OCI-LY1 (cell line): ENCODE measurements around the gene TARBP2.

Source experiments
- EZH2 ChIP-seq: fragments of 200-600 bp; sonication (generic), shearing (Covaris generic); IDR thresholded peaks from 2 replicates; pipeline ENCODE4 v1.8.0; 2017; ENCODE audit warnings: borderline replicate concordance, mixed run types, mild to moderate bottlenecking, antibody characterized with exemption, low read length, moderate library complexity, mixed read lengths
- TF ChIP-seq, protein P1 (sequence below): fragments of 200-600 bp; sonication (generic), shearing (Covaris generic); IDR thresholded peaks from 2 replicates; pipeline ENCODE4 v1.5.1; 2017; ENCODE audit warnings: mild to moderate bottlenecking, antibody characterized with exemption, low read length, moderate library complexity, mixed read lengths

DNA sequence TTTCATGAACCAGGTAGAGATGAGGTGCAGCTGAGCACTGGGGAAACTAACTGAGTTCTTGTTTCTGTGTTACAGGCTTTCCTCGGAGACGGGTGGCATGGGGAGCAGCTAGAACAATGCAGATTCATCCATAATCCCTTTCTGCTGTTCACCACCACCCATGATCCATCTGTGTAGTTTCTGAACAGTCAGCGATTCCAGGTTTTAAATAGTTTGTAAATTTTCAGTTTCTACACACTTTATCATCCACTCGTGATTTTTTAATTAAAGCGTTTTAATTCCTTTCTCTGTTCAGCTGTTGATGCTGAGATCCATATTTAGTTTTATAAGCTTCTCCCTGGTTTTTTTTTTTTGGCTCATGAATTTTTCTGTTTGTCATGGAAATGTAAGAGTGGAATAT, 21.8 kb upstream of the TARBP2 start:
- TF ChIP-seq, protein P1, sequence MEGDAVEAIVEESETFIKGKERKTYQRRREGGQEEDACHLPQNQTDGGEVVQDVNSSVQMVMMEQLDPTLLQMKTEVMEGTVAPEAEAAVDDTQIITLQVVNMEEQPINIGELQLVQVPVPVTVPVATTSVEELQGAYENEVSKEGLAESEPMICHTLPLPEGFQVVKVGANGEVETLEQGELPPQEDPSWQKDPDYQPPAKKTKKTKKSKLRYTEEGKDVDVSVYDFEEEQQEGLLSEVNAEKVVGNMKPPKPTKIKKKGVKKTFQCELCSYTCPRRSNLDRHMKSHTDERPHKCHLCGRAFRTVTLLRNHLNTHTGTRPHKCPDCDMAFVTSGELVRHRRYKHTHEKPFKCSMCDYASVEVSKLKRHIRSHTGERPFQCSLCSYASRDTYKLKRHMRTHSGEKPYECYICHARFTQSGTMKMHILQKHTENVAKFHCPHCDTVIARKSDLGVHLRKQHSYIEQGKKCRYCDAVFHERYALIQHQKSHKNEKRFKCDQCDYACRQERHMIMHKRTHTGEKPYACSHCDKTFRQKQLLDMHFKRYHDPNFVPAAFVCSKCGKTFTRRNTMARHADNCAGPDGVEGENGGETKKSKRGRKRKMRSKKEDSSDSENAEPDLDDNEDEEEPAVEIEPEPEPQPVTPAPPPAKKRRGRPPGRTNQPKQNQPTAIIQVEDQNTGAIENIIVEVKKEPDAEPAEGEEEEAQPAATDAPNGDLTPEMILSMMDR = no peak
- no peak for TF ChIP-seq EZH2
